SKM-1 treated with dmso at 0.1 percent for 144 hours (cell line): ENCODE data around the gene MANBA.
"Not testable (repeated sequence)": the region's sequence is repeated elsewhere in the genome, so short reads cannot be mapped to it uniquely, and the experiment has no call there.

Experiments used
- DNase-seq: peaks from one replicate; lab custom pipeline; 2025; ENCODE audit not compliant: unreplicated experiment; lab: John Stamatoyannopoulos, UW

Gene MANBA

GRCh38 chr4:102725229-102725628, 35.5 kb downstream of the MANBA start:
- DNase-seq = no peak

- DNase-seq = no peak
Observed at GRCh38 chr4:102723511-102723910, 37.3 kb downstream of the MANBA start.

- no peak for DNase-seq
Observed at GRCh38 chr4:102722740-102723139, 38.0 kb downstream of the MANBA start.

GRCh38 chr4:102718833-102719575, 41.8 kb downstream of the MANBA start:
- not testable (repeated sequence) for DNase-seq

- no peak for DNase-seq
Observed at GRCh38 chr4:102717448-102718092, 43.2 kb downstream of the MANBA start.

GRCh38 chr4:102715057-102715456, 45.7 kb downstream of the MANBA start:
- no peak for DNase-seq

- DNase-seq = not testable (repeated sequence)
Observed at GRCh38 chr4:102713774-102714173, 47.0 kb downstream of the MANBA start.

- no peak for DNase-seq
Observed at GRCh38 chr4:102713096-102713495, 47.7 kb downstream of the MANBA start.

GRCh38 chr4:102710986-102711385, 49.8 kb downstream of the MANBA start:
- no peak for DNase-seq

- not testable (repeated sequence) for DNase-seq
Observed at GRCh38 chr4:102709060-102709459, 51.7 kb downstream of the MANBA start.

GRCh38 chr4:102707150-102707549, 53.6 kb downstream of the MANBA start:
- DNase-seq = no peak

GRCh38 chr4:102705391-102705935, 55.3 kb downstream of the MANBA start:
- DNase-seq = no peak

GRCh38 chr4:102696758-102697157, 64.0 kb downstream of the MANBA start:
- DNase-seq = no peak

- DNase-seq = no peak
Observed at GRCh38 chr4:102694791-102695190, 66.0 kb downstream of the MANBA start.

GRCh38 chr4:102693861-102694260, 66.9 kb downstream of the MANBA start:
- DNase-seq = no peak

- no peak for DNase-seq
Observed at GRCh38 chr4:102693262-102693850, 67.4 kb downstream of the MANBA start.

- no peak for DNase-seq
Observed at GRCh38 chr4:102692474-102692873, 68.3 kb downstream of the MANBA start.

- DNase-seq = no peak
Observed at GRCh38 chr4:102687982-102688433, 72.8 kb downstream of the MANBA start.

GRCh38 chr4:102687373-102687981, 73.3 kb downstream of the MANBA start:
- DNase-seq = no peak

- DNase-seq = no peak
Observed at GRCh38 chr4:102685768-102686167, 75.0 kb downstream of the MANBA start.

GRCh38 chr4:102684610-102685052, 76.1 kb downstream of the MANBA start:
- DNase-seq = no peak
